HG02763 (cell line): ENCODE measurements around the gene TBC1D30.

ENCODE experiments used
- ATAC-seq: cut with Tn5 transposase; IDR thresholded peaks from one replicate; pipeline ENCODE4 v1.9.1; 2021; ENCODE audit warnings: mild to moderate bottlenecking, moderate library complexity; ENCODE audit not compliant: unreplicated experiment

The TBC1D30 gene

GRCh38 chr12:64858882-64859605, 34.6 kb downstream of the TBC1D30 start:
- no peak for ATAC-seq

GRCh38 chr12:64860446-64860998, 36.1 kb downstream of the TBC1D30 start:
- ATAC-seq, result no peak

- no peak for ATAC-seq
Observed at GRCh38 chr12:64864319-64864718, 39.9 kb downstream of the TBC1D30 start.

- no peak for ATAC-seq
Observed at GRCh38 chr12:64875186-64875585, 50.7 kb downstream of the TBC1D30 start.

- peak; percentile 15 for ATAC-seq
Observed at GRCh38 chr12:64876388-64877071, 52.1 kb downstream of the TBC1D30 start.

- peak; percentile 72 for ATAC-seq
Observed at GRCh38 chr12:64877363-64878004, 53.0 kb downstream of the TBC1D30 start.

- no peak for ATAC-seq
Observed at GRCh38 chr12:64882687-64883086, 58.2 kb downstream of the TBC1D30 start.

GRCh38 chr12:64883264-64884163, 59.1 kb downstream of the TBC1D30 start:
- ATAC-seq, result no peak

- no peak for ATAC-seq
Observed at GRCh38 chr12:64884164-64884542, 59.7 kb downstream of the TBC1D30 start.

- ATAC-seq, result no peak
Observed at GRCh38 chr12:64884728-64885127, 60.3 kb downstream of the TBC1D30 start.

- ATAC-seq, result no peak
Observed at GRCh38 chr12:64889434-64890216, 65.2 kb downstream of the TBC1D30 start.

GRCh38 chr12:64890873-64891468, 66.5 kb downstream of the TBC1D30 start:
- no peak for ATAC-seq

GRCh38 chr12:64891629-64892028, 67.2 kb downstream of the TBC1D30 start:
- ATAC-seq, result no peak

- no peak for ATAC-seq
Observed at GRCh38 chr12:64892561-64892960, 68.1 kb downstream of the TBC1D30 start.

- no peak for ATAC-seq
Observed at GRCh38 chr12:64893961-64894360, 69.5 kb downstream of the TBC1D30 start.

- no peak for ATAC-seq
Observed at GRCh38 chr12:64894827-64895475, 70.5 kb downstream of the TBC1D30 start.

- no peak for ATAC-seq
Observed at GRCh38 chr12:64895526-64895925, 71.1 kb downstream of the TBC1D30 start.

- ATAC-seq, result no peak
Observed at GRCh38 chr12:64900540-64900939, 76.1 kb downstream of the TBC1D30 start.
